ENCODE results near the gene ZNF385B.
A peak's percentile ranks its signal among the peaks of the same experiment; 100 is the strongest.
"Not testable (repeated sequence)": the region's sequence is repeated elsewhere in the genome, so short reads cannot be mapped to it uniquely, and the experiment has no call there.

Gene ZNF385B

DNA sequence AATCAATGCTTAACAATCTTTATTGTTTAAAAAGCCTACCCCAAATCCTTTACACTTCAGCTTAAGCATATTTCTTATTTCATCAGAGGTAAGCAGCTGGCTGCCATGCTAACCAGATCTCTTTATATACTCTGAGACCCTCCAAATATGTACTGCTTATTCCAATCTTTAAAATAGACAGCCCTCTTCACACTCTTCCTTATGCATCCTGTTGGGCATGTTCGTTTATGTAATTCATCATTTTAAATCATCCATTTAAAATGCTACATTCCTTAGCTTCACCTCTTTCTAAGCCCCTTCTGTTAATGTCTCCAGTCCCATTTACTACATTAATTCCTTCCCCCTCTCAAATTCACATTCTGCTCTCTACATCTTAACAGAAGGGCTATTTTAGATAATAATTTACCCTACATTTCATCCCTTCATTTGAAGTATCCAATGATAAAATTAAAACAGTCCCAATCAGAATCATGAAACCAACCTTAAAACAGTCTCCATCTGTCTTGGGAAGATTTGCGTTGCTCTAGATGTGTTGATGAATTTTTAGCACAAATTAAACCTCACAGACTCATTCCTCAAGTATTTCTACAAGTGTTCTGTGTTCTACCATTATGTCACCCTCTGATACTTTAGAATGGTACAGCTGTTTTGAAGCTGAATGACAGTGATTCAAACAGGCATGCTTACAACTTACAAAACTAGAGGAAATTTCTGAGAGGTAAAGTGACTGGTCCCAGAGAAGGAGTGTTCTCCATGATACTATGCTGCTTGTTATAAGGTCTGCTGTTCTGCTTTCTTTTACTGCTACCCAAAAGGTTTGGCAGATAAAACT, 59.1 kb downstream of the ZNF385B start:
- no peak for DNase-seq (ENCODE audit: low spot score)

- no peak for DNase-seq (ENCODE audit: low spot score)
Observed at GRCh38 chr2:179800776-179801175, 60.6 kb downstream of the ZNF385B start.

- no peak for DNase-seq (ENCODE audit: low spot score)
Observed at GRCh38 chr2:179796213-179797007, 65.0 kb downstream of the ZNF385B start.

DNA sequence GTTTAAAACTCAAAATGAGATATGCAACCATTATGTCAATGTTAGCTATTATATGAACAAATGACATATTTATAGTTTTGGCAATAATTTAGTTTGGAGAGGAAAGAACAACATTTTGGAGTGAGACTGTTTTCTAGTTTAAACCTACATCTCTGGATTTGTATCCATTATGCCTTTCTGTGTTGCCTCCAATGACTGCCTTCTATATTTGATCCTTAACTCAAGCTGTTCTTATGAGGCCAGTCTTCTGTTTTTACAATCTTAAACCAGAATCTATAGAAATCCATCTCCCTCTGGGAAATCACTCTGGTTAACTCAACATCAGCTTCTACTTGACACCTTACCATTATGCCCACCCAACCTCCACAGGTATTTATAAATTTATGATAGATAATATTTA, 67.5 kb downstream of the ZNF385B start:
- DNase-seq (ENCODE audit: low spot score), result no peak

- DNase-seq (ENCODE audit: low spot score), result no peak
Observed at GRCh38 chr2:179793238-179793637, 68.2 kb downstream of the ZNF385B start.

DNA sequence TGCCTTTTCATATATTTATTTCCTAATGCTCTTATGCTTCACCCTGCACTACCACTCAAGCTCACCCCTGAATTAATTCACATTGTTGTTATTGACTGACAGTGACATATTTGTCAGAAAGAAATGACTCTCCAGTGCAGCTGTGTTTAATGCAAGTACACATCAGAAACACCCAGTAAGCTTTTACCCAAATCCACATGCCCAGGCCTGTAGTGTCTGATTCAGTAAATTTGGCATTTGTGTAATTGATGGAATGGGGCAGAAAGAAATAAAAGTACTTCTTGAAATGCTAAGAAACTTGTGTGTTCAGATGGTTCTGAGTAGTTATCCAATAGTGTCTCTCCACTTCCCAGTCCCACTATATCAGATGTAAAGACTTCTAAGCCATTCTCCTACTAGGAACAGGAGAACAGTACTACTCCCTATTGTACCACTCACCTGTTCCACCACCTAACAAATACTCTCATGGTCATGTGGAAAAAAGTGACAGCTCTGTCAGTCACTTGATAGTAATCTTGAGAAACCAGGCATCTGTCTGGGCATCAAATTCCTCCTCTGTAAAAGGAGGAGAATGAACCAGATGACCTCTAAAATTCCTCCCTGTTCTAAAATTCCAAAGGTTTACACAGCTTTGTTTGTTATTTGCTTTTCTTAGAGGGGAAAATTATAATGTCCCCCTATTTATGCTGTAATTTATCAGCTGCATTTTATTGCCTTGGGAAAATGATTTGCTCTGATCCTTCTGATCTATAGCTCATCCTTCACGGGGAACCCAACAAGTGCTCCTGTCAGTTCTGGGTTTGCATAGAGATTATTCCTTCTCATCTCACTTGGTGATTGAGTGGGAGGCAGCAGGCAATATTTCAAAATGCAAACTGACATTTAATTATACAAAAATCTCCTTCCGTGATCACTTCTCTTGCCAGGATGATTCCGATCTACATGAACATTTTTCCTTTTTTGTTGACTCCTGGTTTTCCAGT, 70.9 kb downstream of the ZNF385B start:
- no peak for DNase-seq (ENCODE audit: low spot score)

DNA sequence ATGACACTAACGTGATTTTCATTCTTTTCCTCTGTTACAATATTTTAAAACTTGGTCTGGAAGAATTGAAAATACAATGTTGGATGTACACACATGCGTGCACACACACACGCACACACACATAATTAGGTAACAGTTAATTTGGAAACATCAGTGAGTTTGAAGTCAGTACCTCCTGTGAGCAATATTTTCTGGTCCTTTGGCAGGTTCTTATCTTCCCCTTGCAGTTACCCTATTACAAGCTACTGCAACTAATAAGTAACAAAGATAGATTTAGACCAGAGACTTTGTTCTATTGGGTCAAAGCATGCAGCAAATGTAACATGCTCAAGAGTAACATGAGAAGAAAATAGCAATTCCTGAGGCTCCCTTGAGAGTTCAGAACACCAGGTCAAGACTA, 73.3 kb downstream of the ZNF385B start:
- no peak for DNase-seq (ENCODE audit: low spot score)

GRCh38 chr2:179787601-179788000, 73.8 kb downstream of the ZNF385B start:
- no peak for DNase-seq (ENCODE audit: low spot score)

GRCh38 chr2:179785902-179786301, 75.5 kb downstream of the ZNF385B start:
- no peak for DNase-seq (ENCODE audit: low spot score)

- DNase-seq (ENCODE audit: low spot score), result not testable (repeated sequence)
Observed at GRCh38 chr2:179782346-179782745, 79.1 kb downstream of the ZNF385B start.

DNA sequence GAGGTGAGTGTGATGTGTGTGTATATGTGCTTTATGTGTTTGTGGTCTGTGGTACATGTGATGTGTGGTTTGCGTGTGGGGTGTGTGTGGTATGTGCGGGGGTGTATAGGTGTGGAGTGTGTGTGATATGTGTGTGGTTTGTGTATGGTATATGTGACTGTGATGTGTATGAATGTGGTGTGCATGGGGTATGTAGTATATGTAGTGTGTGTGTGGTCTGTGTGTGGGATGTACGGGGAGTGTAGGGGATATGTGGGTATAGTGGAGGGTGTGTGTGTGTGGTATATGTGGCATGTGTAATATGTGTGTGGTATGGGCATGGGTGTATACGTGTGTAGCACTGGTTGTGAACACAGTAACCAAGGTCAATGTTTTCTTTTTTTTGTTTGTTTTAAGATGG, 87.4 kb downstream of the ZNF385B start:
- DNase-seq (ENCODE audit: low spot score), result no peak

GRCh38 chr2:179772346-179772745, 89.1 kb downstream of the ZNF385B start:
- no peak for DNase-seq (ENCODE audit: low spot score)

GRCh38 chr2:179771791-179772190, 89.6 kb downstream of the ZNF385B start:
- DNase-seq (ENCODE audit: low spot score), result no peak

DNA sequence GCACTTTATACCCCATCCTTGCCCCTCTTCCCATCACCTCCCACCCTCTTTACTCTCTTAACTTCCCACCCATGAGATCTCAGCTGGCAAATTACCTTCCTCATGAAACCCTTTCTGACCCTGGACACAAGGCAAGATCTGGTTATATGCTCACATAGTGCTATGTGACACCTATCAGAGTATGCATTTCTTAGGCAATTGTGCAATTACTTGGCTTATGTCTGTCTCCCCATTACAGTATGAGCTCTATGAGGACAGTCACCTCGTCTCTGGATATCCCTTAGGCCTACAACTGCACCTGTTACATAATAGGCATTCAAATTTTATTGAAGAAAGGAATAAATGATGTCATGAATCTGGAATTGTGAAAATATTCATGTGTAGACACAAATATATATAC, 91.4 kb downstream of the ZNF385B start:
- DNase-seq (ENCODE audit: low spot score), result no peak

- DNase-seq (ENCODE audit: low spot score), result no peak
Observed at GRCh38 chr2:179769323-179769722, 92.1 kb downstream of the ZNF385B start.

DNA sequence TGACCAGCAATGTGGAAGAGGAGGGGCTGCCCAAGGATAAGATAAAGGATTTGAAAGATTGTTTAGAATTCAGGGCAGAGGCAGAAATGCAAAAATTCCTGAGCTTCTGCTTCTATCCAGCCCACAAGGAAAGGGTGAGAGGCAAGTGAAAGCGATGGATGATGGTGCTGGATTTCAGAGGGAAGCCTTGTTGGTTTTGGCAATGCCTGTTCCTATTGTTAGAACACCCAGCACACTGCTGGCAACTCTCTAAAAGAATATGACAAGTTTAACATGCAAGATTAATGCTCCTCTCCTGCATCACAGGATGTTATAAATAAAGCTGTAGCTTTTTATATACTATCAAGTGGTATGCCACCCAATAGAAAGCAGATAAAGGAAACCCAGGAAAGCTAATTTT, 92.6 kb downstream of the ZNF385B start:
- DNase-seq (ENCODE audit: low spot score), result no peak

GRCh38 chr2:179765666-179766065, 95.7 kb downstream of the ZNF385B start:
- no peak for DNase-seq (ENCODE audit: low spot score)

DNA sequence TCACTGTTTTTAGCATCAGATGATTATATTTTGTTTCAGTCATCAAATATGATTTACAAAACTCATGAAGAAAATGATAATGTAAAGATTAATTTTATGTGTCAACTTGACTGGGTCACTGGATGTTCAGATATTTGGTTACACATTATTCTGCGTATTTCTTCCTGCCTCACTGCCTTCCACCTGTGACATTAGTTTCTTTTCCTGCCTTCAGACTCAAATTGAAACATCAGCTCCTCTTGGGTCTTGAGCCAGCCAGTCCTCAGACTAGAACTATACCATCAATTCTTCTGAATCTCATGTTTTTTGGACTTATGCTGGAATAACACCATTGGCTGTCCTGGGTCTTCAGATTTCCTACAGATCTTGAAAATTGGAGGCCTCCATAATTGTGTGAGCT, 96.7 kb downstream of the ZNF385B start:
- no peak for DNase-seq (ENCODE audit: low spot score)

DNA sequence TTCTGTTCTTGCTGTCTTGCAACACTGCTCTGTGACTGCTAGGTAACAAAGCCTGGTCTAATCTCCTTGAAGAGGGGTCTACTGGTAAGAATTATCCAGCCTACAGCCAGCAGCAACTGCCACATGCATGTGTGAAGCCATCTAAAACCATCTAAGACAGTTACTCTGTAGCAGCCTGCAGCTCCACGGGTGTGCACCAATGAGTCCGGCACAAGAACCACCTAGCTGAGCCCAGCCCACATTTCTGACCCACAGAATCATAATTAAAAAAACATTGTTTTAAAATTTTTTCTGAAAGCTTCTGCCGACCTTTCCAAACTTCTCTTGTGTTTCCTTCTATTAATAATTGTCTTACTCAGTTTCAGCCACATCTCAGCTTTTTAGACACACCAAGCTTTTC, 102.8 kb downstream of the ZNF385B start:
- no peak for DNase-seq (ENCODE audit: low spot score)

DNA sequence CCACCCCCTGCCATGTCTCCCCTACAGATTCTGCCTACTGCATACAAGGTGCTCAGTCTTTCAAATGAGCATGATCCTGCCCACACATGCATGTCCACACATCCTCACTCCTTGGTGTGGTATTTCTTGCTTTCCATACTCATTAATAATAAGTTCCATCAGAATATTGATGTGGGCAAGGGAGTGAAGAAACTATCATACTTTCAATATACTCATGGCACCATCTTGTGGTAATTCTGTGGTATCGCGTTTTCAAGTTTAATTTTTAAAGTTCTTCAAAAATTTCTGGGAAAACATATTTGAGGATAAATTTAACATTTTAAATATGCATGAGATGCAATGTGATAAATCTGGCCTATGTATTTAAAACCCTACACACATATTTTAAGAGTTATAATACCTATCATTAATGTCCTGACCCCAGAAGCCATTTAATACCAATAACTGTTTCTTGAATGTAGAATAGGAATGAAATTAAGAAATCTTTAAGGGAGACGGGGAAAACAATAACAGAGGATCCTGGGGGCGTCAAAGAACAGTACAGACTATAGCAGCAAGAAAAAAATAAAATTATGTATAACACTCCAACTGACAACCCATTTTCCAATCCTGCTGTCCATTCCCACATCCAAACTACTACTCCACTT, 110.1 kb downstream of the ZNF385B start:
- peak; percentile 44 for DNase-seq (ENCODE audit: low spot score)

DNA sequence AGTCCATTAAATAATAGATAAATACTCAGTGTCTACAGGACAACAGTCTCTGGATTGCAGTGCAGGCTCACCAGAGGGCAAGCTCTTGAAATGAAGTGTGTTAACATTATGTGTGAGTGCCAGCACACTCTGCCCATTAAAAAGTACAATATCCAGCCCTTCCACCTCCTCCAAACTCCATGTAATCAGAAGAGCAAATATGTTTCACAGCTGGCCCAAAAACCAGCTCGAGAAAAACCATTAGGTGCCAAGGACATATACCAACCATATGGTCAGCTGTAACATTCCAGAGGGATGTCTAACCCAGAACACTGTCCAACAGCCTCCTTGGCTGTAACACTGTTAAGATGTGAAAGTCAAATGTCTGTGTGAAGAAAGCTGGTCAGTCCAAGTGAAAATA, 112.2 kb downstream of the ZNF385B start:
- no peak for DNase-seq (ENCODE audit: low spot score)

DNA sequence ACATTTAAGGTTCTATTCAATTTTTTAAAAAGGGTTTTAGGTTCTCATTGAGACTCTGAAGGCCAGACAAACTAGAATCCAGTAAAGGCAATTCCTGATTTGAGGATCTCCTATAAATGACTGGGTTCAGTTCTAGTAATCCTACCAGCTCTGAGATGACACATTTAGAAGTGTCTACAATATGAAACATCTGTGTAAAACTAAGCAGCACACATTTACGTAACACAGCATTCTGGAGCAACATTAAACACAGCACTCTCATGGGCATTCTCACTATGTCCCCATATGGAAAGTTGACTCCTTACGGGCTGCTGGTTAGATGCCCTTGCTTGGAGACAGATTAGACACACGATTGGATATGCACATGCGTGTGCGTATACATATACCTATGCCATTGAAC, 114.4 kb downstream of the ZNF385B start:
- no peak for DNase-seq (ENCODE audit: low spot score)

Measured in kidney capillary endothelial cell (primary cell).